Trophoblast cell (in vitro differentiated cells and primary cell): Measurements from ENCODE around the gene TAF11L8.
"Not testable (repeated sequence)": the region's sequence is repeated elsewhere in the genome, so short reads cannot be mapped to it uniquely, and the experiment has no call there.

Source experiments
- DNase-seq, 2 donors: peaks; one replicate each; pipeline ENCODE4 v3.0.0-alpha.2; 2016
- H2AFZ ChIP-seq: 2 replicates; pipeline ENCODE4 v1.6.1; 2013; ENCODE audit warnings: low read length, moderate library complexity, mild to moderate bottlenecking; ENCODE audit not compliant: insufficient read depth, poor library complexity
- H2AK5ac ChIP-seq: 2 replicates; pipeline ENCODE4 v1.6.1; 2013; ENCODE audit warnings: mild to moderate bottlenecking, low read length
- H2BK120ac ChIP-seq: 2 replicates; pipeline ENCODE4 v1.6.1; 2013; ENCODE audit warnings: low read length, mild to moderate bottlenecking, moderate library complexity; ENCODE audit not compliant: insufficient read depth, poor library complexity
- H2BK12ac ChIP-seq: 2 replicates; pipeline ENCODE4 v1.6.1; 2013; ENCODE audit warnings: mild to moderate bottlenecking, low read length, moderate library complexity
- H2BK5ac ChIP-seq: 2 replicates; pipeline ENCODE4 v1.6.1; 2013; ENCODE audit warnings: low read length, low read depth, moderate library complexity, mild to moderate bottlenecking; ENCODE audit not compliant: poor library complexity
- H3K14ac ChIP-seq: 2 replicates; pipeline ENCODE4 v1.6.1; 2013; ENCODE audit warnings: mild to moderate bottlenecking, low read length
- H3K18ac ChIP-seq: 2 replicates; pipeline ENCODE4 v1.6.1; 2013; ENCODE audit warnings: mild to moderate bottlenecking, low read length
- H3K23ac ChIP-seq: 2 replicates; pipeline ENCODE4 v1.6.1; 2013; ENCODE audit warnings: low read length
- H3K27ac ChIP-seq: 2 replicates; pipeline ENCODE4 v1.5.1; 2013; ENCODE audit warnings: low read depth, mild to moderate bottlenecking, inconsistent platforms, low read length, moderate library complexity
- H3K27me3 ChIP-seq: 2 replicates; pipeline ENCODE4 v1.6.1; 2013; ENCODE audit warnings: inconsistent platforms, mild to moderate bottlenecking, low read length, moderate library complexity; ENCODE audit not compliant: insufficient read depth
- H3K36me3 ChIP-seq, 2 experiments: 1 replicate in 1 of 2; 2 replicates in 1 of 2; pipeline ENCODE4 v1.6.1; 2013; ENCODE audit warnings: low read length in 2 of 2, mild to moderate bottlenecking in 2 of 2, moderate library complexity in 1 of 2; ENCODE audit not compliant: insufficient read depth in 2 of 2, control insufficient read depth in 1 of 2
- H3K4ac ChIP-seq: 2 replicates; pipeline ENCODE4 v1.6.1; 2013; ENCODE audit warnings: low read depth, mild to moderate bottlenecking, low read length, moderate library complexity
- H3K4me1 ChIP-seq, 2 experiments: 1 replicate in 1 of 2; 2 replicates in 1 of 2; pipeline ENCODE4 v1.6.1; 2013; ENCODE audit warnings: low read length in 2 of 2, mild to moderate bottlenecking in 2 of 2, moderate library complexity in 1 of 2; ENCODE audit not compliant: insufficient read depth in 2 of 2, control insufficient read depth in 1 of 2
- H3K4me2 ChIP-seq: 2 replicates; pipeline ENCODE4 v1.6.1; 2013; ENCODE audit warnings: inconsistent platforms, mild to moderate bottlenecking, low read length, moderate library complexity
- H3K4me3 ChIP-seq: 2 replicates; pipeline ENCODE4 v1.5.1; 2013; ENCODE audit warnings: mild to moderate bottlenecking, low read depth, low read length, inconsistent platforms
- H3K79me1 ChIP-seq: one replicate; pipeline ENCODE4 v1.6.1; 2013; ENCODE audit warnings: low read length
- H3K79me2 ChIP-seq: 2 replicates; pipeline ENCODE4 v1.6.1; 2013; ENCODE audit warnings: low read length, mild to moderate bottlenecking; ENCODE audit not compliant: control insufficient read depth, insufficient read depth, poor library complexity
- H3K9ac ChIP-seq: 2 replicates; pipeline ENCODE4 v1.6.1; 2013; ENCODE audit warnings: mild to moderate bottlenecking, low read length
- H3K9me3 ChIP-seq: 2 replicates; pipeline ENCODE4 v1.6.1; 2013; ENCODE audit warnings: low read depth, mild to moderate bottlenecking, control low read depth, inconsistent platforms, low read length; ENCODE audit not compliant: insufficient read depth
- H4K12ac ChIP-seq: 2 replicates; pipeline ENCODE4 v1.6.1; 2013; ENCODE audit warnings: low read depth, mild to moderate bottlenecking, low read length, moderate library complexity
- H4K8ac ChIP-seq: 2 replicates; pipeline ENCODE4 v1.6.1; 2013; ENCODE audit warnings: low read depth, mild to moderate bottlenecking, low read length, moderate library complexity
- H4K91ac ChIP-seq: one replicate; pipeline ENCODE4 v1.6.1; 2013; ENCODE audit warnings: low read depth, mild to moderate bottlenecking, low read length, moderate library complexity
- WGBS: extraction: QIAGEN DNeasy Blood & Tissue Kit; methylation state at CpG from one replicate; pipeline ENCODE4 v1.1.7; 2013; ENCODE audit warnings: missing lambda C conversion rate; ENCODE audit not compliant: insufficient read length, insufficient coverage; ENCODE audit errors: extremely low coverage; 5-methylcytosine and 5-hydroxymethylcytosine counted together

The TAF11L8 gene

GRCh38 chr5:17607461-17607860 lies 16.7 kb upstream of the TAF11L8 start:
- not testable (repeated sequence) for H2AK5ac ChIP-seq, H4K12ac ChIP-seq, H3K79me2 ChIP-seq, H2BK12ac ChIP-seq, H3K4me1 ChIP-seq, H3K27me3 ChIP-seq, H3K14ac ChIP-seq, H3K4ac ChIP-seq, DNase-seq, H4K8ac ChIP-seq, H2BK120ac ChIP-seq, H3K36me3 ChIP-seq, H3K4me2 ChIP-seq, H4K91ac ChIP-seq, H3K23ac ChIP-seq, H3K27ac ChIP-seq, H3K4me3 ChIP-seq, H3K9ac ChIP-seq, H3K18ac ChIP-seq, H2AFZ ChIP-seq, H3K9me3 ChIP-seq, H3K79me1 ChIP-seq, H2BK5ac ChIP-seq
- no CpG with 5 or more reads among the region's 4 CpGs for WGBS

GRCh38 chr5:17604951-17605350 lies 14.2 kb upstream of the TAF11L8 start:
- Histone ChIP-seq H3K79me1 (no peaks in the 10 kb centered on the region), H3K36me3 (no peaks in the 10 kb centered on the region), H3K9ac (no peak overlapping the region), H3K79me2 (no peaks in the 10 kb centered on the region), H2BK120ac (no peak overlapping the region), H3K4ac (no peak overlapping the region), H3K4me3 (no peak overlapping the region), H3K18ac (no peak overlapping the region), H2BK12ac (no peak overlapping the region), H2AK5ac (no peak overlapping the region), H3K9me3 (peaks cover 2% of the 10 kb centered on the region), H3K23ac (no peak overlapping the region), H2AFZ (no peak overlapping the region), H3K4me1 (no peaks in the 10 kb centered on the region), H3K14ac (no peak overlapping the region), H3K4me2 (no peak overlapping the region), H4K8ac (no peak overlapping the region), H2BK5ac (no peak overlapping the region), H3K27ac (no peak overlapping the region), H3K27me3 (no peaks in the 10 kb centered on the region), H4K12ac (no peak overlapping the region), H4K91ac (no peak overlapping the region)
- DNase-seq: no peak
- WGBS: no CpG with 5 or more reads among the region's 14 CpGs

GRCh38 chr5:17603880-17604279 lies 13.1 kb upstream of the TAF11L8 start, which contains the start of gene TAF11L11:
Gene TAF11L11 (plus strand): TSS chr5:17604183.
- not testable (repeated sequence) for H3K23ac ChIP-seq, H2BK120ac ChIP-seq, H3K18ac ChIP-seq, H2AK5ac ChIP-seq, H3K27ac ChIP-seq, H3K9me3 ChIP-seq, DNase-seq, H2BK5ac ChIP-seq, H2AFZ ChIP-seq, H3K4ac ChIP-seq, H3K4me1 ChIP-seq, H3K27me3 ChIP-seq, H2BK12ac ChIP-seq, H3K4me3 ChIP-seq, H3K79me2 ChIP-seq, H4K8ac ChIP-seq, H3K14ac ChIP-seq, H3K9ac ChIP-seq, H4K12ac ChIP-seq, H4K91ac ChIP-seq, H3K4me2 ChIP-seq, H3K36me3 ChIP-seq, H3K79me1 ChIP-seq
- WGBS: no CpG with 5 or more reads among the region's 6 CpGs

GRCh38 chr5:17597728-17598127 lies 7.0 kb upstream of the TAF11L8 start, which contains the start of gene TAF11L10:
Gene TAF11L10 (minus strand): TSS chr5:17597828.
- H3K9ac ChIP-seq, H2AK5ac ChIP-seq, H3K4me2 ChIP-seq, H2BK120ac ChIP-seq, H3K4me1 ChIP-seq, H3K36me3 ChIP-seq, H3K27ac ChIP-seq, H3K79me1 ChIP-seq, H4K8ac ChIP-seq, DNase-seq, H4K91ac ChIP-seq, H3K4me3 ChIP-seq, H3K9me3 ChIP-seq, H2BK5ac ChIP-seq, H3K79me2 ChIP-seq, H3K4ac ChIP-seq, H3K27me3 ChIP-seq, H2AFZ ChIP-seq, H4K12ac ChIP-seq, H3K23ac ChIP-seq, H3K18ac ChIP-seq, H2BK12ac ChIP-seq, H3K14ac ChIP-seq: not testable (repeated sequence)
- WGBS: no CpG with 5 or more reads among the region's 15 CpGs
